DMS53 treated with DMSO at 0.1 percent for 48 hours (cell line): ENCODE results near the gene MAGOH.
A peak's percentile ranks its signal among the peaks of the same experiment; 100 is the strongest.
"Not testable (repeated sequence)": the region's sequence is repeated elsewhere in the genome, so short reads cannot be mapped to it uniquely, and the experiment has no call there.

ENCODE experiments used
- DNase-seq: peaks from one replicate; lab custom pipeline; 2025; ENCODE audit not compliant: unreplicated experiment; lab: John Stamatoyannopoulos, UW

MAGOH gene

DNA sequence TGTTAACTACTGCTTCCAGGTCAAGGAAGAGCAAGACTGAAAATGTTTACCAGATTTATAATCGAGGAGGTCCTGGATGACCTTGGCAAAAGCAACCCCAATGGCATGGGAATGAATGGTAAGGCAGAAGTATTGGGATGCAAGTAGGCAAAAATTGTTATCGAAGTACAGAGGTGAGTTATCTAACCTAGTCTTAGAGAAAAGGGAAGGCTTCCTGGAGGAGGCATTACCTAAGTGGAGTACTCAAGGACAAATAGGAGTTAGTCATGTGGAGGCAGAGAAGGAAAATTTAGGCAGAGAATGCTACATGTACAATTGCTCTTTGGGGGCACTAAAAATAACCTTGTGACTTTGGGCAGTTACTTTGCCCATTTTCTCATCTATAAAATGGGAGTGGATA is 3.5 kb upstream of the MAGOH start:
- no peak for DNase-seq

DNA sequence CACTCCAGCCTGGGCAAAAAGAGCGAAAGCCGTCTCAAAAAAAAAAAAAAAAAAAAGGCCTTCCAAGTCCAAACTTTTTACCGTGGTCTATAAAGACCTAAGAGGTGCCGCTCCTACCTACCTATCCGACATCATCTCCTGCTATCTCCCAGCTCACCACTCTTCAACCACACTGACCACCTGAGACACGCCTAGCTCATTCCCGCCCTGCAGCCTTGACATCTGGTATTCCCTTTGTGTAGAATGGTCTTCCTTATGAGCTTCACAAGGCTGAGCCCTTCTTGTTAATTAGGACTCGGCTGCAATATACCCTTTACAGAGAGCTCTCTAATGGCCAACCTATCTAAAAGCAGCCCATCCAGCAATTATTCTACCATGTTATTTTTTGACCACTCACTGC is 680 bp downstream of the MAGOH start:
- no peak for DNase-seq

DNA sequence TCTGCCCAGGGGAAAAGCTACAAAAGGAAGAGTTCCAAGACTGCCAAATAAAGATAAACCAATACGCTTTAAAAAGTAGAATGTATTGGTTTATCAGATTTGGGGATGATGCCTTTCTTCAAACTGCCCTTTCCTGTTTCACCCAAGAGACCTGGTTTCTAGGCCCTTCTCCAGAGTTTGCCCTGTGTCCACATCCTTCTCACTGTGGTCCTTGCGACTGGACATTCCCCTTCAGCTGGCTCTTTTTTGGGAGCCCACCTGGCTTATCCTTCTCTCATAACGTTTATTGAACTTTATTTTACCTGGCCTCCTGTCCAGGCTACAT is 17.4 kb downstream of the MAGOH start:
- no peak for DNase-seq

DNA sequence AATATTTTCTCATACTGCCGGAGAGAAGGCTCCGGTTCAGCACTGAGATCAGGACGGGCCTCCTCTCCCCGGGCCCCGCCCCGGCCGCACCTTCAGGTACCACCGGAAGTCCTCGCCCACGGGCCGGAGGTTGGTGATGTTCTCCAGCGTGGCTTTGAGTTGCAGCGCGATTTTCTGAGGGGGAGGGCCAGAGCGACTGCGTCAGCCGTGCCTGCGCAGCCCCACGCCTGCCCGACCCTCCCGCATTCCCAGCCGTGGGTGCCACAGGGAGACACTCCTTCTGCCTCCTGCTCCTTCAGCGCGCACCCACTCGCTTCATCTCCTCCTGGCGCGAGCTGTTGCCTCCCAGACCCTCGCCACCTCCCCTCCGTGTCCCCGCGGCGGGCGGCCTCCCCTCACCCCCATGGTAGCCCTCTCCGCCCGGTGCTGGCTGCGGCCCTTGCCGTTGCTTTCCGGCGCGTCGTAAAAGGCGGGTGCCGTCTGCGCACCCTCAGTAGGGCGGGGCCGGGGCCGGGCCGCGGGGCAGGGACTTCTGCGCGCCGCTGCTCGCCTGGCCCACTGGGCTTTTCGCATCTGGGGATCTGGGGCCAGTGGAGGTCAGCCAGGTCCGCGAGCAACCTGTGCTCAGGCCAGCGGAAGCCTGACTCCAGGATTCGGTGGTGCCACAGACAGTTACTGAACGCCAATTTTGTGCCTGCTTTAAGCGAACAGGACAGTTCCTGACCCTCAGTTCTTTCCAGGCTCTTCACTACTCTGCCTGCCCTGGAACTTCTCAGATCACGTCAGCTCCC is 18.0 kb downstream of the MAGOH start, which contains the start of gene CZIB:
CZIB (minus strand) TSS at position 464 of the 791 bp plus-strand sequence; CDS start at position 405, 59 bp downstream.
- peak; percentile 97 for DNase-seq

DNA sequence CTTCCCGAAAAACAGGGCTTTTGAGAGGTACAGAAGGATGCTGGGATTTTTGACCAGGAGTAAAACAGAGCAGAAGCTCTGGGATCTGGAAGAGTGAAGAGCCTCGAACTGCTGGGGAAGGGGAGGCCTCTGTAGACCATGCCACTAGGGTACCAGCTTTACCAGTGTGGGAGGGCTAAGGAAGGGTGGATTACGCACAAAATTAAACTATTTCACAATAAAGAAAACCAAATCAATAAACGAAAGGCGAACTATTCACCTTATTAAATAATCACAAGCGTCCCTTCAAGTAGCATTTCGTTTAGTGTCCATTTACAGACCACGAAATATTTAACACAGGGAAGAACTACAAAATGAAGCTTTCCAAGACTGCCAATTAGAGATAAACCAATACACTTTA is 18.6 kb downstream of the MAGOH start:
- no peak for DNase-seq

DNA sequence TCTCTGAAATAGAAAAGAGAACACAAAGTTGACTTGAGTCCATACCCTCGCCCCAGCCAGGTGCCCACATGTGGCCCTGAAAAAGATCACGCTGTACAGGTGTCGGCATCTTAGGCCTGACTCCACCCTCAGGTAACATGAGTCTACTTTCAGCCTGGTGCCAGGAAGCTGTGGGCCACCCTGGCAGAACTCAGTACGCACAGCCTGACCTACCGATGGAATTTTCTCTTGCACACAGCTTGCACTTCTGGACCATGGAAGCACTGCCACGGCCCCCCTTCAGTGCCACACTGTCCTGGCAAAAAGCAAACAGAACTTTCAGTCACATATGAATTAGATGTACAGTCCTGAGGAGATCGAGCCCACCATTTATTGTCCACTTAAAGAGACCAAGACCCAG is 20.1 kb downstream of the MAGOH start:
- no peak for DNase-seq

DNA sequence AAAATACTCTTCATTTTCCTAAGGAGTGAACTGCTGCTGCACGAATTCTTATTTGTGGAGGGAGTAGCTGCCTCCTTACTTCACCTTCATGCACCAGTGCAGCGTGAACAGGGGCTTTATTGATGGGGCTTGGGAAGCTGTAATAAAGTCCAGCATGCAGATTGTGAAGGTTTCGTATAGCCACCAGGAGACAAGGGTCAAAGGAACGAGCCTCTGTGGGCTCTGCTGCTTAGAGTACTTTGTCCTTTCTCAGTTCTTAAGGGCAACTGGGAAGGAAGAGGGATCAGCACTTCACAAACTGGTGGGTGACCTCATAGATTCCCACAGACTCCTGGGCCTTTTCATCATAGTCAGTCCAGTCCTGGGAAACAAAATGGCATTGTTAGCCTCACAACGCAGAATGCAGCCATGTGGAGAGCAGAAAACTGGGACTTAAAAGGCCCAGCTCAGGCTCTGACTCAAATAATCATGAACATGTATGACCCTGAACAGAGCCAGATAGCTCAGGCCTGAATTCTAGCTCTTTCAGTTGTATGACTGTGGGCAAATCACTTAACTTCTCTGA is 23.9 kb downstream of the MAGOH start:
- DNase-seq, result no peak

DNA sequence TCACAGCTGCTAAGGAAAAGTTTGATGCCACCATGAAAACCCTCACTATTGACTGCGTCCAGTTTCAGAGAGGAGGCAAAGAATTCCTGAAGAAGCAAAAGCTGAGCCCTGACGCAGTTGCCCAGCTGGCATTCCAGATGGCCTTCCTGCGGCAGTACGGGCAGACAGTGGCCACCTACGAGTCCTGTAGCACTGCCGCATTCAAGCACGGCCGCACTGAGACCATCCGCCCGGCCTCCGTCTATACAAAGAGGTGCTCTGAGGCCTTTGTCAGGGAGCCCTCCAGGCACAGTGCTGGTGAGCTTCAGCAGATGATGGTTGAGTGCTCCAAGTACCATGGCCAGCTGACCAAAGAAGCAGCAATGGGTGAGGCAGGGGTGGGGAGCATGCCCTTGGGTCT is 27.4 kb downstream of the MAGOH start:
- DNase-seq, result no peak

DNA sequence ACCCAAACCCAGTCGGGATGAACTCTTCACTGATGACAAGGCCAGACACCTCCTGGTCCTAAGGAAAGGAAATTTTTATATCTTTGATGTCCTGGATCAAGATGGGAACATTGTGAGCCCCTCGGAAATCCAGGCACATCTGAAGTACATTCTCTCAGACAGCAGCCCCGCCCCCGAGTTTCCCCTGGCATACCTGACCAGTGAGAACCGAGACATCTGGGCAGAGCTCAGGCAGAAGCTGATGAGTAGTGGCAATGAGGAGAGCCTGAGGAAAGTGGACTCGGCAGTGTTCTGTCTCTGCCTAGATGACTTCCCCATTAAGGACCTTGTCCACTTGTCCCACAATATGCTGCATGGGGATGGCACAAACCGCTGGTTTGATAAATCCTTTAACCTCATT is 28.0 kb downstream of the MAGOH start:
- no peak for DNase-seq

DNA sequence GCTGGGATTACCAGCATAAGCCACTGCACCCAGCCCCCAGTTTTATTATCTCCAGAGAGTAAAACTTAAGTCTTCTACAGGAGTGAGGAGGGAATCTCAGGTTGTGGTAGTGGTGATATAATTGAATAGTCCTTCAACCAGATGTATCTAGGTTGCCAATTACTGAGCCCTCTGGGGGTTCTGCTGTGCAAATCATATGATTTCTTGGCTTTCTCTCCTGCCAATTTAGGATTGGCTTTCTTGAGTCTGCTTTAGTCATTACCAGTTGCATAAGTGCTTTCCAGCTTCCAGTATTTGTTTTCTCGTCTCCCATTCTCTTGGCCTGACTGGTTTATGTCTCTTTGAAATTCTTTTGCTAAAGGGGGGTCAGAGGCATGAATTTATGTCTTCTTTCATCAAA is 30.6 kb downstream of the MAGOH start:
- no peak for DNase-seq

DNA sequence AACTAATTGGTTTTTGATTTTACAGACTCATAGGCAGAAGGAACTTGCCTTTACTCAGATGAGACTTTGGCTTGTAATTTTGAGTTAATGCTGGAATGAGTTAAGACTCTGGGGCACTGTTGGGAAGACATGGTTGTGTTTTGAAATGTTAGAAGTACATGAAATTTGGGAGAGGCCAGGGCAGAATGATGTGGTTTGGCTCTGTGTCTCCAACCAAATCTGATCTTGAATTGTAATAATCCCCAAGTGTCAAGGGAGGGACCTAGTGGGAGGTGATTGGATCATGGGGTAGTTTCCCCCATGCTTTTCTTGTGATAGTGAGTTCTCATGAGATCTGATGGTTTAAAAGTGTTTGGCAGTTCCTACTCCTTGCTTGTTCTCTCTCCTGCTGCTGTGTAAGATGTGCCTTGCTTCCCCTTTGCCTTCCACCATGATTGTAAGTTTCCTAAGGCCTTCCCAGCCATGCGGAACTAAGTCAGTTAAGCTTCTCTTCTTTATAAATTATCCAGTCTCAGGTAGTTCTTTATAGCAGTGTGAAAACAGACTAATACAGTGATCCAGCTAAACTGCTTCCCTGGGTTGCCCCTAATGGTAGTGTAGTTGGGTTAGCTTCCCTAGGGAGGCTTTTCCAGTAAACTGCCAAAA is 31.5 kb downstream of the MAGOH start:
- DNase-seq, result no peak

DNA sequence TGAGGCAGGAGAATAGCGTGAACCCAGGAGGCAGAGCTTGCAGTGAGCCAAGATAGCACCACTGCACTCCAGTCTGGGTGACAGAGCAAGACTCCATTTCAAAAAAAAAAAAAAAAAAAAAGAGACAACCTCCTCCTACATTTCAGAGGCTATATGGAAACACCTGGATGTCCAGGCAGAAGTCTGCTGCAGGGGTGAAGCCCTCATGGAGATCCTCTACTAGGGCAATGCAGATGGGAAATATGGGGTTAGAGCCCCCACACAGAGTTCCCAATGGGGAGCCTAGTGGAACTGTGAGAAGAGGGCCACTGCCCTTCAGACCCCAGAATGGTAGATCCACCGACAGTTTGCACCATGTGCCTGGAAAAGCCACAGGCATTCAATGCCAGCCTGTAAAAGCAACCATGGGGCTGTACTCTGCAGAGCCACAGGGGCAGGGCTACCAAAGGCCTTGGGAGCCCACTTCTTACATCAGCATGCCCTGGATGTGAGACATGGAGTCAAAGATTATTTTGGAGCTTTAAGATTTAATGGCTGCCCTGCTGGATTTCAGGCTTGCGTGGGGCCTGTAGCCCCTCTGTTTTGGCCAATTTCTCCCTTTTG is 32.1 kb downstream of the MAGOH start:
- not testable (repeated sequence) for DNase-seq

DNA sequence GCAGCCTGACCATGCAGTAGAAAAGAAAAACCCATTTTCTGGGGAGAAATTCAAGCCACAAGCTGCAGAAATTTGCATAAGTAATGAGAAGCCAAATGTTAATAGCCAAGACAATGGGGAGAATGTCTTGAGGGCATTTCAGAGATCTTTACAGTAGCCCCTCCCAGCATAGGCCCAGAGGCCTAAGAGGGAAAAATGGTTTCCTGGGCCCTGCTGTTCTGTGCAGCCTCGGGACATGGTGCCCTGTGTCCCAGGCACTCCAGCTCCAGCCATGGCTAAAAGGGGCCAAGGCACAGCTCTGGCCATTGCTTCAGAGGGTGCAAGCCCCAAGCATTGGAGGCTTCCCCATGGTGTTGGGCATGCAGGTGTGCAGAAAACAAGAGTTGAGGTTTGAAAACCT is 32.8 kb downstream of the MAGOH start:
- DNase-seq, result not testable (repeated sequence)

DNA sequence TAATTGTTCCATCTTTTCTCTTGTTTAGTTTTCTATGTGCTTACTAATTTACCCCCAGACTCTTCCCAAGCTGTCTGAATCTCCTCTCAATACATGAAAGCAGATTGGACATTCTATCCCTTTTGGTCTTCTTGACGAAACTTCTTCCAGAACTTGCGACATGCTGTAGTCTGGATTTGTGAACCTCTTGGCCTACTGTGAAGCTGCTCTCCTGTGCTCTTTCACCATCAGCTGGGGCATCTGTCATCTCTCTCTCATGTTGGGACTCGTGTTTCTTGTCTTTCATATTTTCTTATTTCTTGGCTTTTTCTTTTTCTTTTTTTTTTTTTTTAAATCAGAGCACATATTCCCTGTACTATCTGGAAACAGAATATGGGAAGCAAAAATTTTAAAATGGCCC is 34.9 kb downstream of the MAGOH start:
- no peak for DNase-seq

DNA sequence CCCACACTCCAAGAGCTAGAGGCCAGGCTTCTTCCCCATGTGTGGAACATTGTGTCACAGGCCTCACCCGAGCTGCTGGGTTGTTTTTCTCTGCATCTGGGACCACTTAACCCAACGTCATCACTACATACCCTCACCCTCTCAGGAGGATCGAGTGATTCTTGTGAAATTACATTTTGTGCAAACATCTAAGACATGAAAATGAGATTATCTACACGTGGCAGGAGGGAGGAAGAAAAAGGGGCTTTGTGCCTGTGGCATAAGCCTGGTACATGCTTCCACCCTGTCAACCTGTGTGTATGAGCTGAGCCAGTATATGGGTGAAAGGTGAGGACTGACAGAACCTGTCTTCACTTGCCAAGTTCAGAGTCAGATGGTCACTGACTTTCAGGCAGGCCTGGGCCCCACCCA is 40.1 kb downstream of the MAGOH start:
- DNase-seq, result no peak

DNA sequence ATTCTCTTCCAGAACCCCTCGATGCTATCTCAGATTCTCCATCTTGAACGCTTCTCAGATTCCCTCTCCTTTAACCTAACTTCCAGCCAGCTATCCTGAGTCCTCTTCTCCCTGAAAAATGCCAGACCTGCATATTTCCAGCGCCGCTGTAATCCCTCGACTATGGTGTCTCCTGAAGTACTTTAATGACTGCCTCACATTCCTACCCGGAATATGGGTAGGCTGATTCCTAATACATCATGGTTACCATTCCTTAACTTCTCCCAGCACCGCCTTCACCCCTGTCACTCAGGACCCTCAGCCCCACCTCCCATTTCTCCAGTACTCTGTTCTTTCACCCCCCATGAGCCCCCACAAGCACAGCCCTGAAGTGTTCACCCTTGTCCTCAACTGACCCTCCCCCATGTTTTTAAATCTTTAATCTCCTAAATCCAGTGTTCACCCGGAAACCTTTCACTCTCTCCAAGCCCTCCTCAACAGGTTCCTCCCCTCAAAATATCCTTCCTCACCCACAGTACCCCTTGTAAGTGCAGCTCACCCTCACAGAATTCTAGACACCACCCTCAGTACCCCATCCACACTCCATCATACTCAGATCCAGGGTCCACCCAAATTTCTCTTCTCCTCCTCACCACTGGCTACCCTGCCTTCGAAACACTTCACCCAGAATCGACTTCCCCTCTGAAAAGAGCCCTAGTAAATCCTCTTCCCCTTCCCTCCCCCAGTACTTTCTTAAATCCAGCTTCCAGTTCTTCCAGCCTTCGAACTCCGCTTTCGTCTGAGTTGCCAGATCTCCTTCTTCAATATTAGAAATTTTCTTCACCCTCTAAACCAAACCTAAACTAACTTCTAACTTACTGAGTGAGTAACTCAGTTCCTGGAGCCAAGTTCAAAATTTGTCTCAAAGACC is 40.8 kb downstream of the MAGOH start:
- peak; percentile 25 for DNase-seq

DNA sequence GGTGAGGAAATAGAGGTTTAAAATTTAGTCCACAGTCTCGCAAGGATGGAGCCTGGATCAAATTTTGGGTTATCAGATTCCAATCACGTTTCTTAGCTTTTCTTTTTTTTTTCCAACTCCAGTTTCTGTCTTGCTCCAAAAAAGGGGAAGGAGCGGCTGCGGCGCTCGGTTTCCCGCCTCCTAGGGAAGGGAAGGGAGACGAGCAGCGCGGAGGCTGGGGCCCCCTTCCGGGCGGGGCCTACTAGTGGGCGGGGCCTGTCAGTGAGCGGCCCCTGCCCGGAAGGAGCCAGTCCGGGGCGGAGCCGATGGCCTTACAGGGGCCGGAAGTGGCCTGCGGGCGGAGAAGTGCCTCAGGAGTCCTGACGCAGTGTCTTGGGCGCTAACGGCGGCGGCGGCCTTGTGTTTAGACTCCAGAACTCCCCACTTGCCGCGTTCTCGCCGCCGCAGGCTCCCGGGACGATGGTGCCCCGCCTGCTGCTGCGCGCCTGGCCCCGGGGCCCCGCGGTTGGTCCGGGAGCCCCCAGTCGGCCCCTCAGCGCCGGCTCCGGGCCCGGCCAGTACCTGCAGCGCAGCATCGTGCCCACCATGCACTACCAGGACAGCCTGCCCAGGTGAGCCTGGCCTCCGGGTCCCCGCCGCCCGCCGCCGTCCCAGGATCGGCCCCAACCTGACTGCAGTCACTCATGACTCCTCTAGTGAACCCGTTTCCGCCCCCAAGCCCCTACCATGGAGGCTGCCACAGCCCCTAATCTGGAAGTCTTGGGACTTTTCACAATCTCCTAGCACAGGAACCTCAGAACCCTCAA is 41.6 kb downstream of the MAGOH start, which contains the start of gene CPT2:
CPT2 (plus strand) TSS at position 340 of the 806 bp plus-strand sequence; CDS start at position 460, 120 bp downstream.
- peak; percentile 94 for DNase-seq

DNA sequence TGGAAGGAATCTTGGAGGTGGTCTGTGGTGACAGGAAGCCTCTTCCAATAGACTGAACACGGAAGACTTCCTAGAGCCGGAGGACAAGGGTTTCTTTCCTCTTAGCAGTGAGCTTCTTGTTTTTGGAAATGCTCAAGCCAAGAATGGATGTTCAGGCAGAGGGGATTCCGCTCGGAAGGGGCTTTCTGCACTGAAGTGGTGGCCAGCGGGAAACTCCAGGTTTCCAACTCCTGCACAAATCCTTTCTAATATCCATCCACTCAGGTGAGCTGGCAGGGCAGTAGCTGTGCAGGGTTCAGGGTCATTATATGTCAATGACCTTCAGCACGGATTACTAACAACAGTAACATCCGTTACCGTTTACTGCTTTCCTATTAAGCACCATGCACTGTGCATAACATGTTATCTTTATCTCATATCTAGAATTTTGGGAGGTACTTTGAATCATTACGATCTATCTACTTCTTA is 42.3 kb downstream of the MAGOH start:
- no peak for DNase-seq

DNA sequence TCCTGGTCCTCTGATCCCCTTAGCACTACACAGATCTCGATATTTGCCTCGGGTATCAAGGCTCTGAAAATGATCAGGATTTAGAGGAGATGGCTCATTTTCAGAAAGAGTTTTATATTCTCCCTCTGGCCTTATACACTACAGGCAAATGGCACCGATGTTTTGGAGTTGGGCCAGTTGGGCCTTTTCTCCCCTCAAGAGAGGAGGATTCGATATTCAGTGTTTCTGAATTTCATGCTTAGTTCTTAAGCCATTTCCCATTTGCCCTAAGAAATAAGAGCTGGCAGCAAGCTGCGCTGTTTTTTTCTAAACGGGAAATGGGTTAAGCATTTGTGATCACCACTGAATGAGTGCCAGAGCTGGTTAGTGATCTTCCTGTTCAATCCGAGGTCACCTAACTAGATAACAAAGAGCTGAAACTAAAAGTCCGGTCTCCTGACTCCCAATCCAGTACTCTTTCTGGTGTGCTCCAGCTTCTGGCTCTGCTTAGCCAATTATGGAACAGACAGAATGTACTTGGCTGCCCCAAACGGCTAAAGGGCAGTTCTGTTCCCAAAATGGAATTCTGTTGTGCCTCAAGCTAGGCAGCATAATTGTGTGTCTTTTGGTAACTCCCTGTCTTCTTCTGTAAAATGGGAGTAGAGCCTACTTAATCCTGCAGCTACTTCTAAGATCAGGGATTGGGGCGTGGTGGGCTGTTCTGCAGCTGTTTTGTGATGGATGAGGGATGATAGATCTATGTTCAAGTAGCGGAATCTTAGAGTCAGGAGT is 42.9 kb downstream of the MAGOH start:
- DNase-seq, result no peak
